HG02610 (cell line): Measurements from ENCODE around the gene DLEU7.

Experiments
- ATAC-seq: cut with Tn5 transposase; IDR thresholded peaks from one replicate; pipeline ENCODE4 v1.9.1; 2021; ENCODE audit warnings: mild to moderate bottlenecking, moderate library complexity; ENCODE audit not compliant: unreplicated experiment

DLEU7 gene

DNA sequence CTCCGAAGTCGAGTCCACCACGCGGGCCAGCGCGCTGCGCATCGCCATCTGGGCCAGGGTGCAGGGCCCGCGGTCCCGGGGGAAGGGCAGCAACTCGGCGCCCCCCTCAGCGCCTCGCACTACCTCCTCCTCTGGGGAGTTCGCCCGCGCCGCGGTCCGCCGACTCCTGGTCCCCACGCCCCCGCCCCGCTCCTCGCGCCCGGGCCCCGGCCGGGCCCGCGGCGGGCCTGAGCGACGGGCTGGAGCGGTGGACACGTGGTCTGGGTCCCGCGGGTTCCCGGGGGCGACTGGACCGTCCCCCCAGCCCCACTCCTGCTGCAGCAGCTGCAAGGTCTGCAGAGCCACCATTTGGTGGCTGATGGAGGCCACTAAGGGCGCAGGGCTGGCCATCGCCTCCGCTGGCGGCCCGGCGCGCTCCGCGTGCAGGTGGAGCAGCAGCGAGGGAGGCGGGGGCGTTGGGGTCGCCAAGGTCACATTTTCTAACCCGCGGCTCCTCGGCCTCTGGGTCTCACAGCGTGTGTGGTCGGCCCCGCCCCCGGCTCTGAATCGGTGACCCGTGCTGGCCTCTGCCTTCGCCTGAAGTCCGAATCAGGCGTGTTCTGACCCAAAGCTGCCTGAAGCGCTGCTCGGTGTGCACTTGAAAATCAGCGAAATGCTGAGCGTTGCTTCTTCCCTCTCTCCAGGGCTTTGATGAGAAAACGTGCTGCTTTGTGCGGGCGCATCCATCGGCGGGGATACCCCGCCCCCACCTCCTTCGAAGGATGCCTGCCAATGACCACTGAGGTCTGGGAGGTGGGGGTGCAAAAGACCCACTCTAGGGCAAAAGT is at the start of gene DLEU7:
TSS of gene DLEU7 (minus strand) at position 436 of the 827 bp plus-strand sequence. CDS start at position 390, 46 bp downstream.
- ATAC-seq, result no peak

GRCh38 chr13:50892210-50892944 is 48.9 kb upstream of the DLEU7 start:
- ATAC-seq, result no peak

- no peak for ATAC-seq
These were observed 47.7 kb upstream of the DLEU7 start for GRCh38 chr13:50891206-50891605.

DNA sequence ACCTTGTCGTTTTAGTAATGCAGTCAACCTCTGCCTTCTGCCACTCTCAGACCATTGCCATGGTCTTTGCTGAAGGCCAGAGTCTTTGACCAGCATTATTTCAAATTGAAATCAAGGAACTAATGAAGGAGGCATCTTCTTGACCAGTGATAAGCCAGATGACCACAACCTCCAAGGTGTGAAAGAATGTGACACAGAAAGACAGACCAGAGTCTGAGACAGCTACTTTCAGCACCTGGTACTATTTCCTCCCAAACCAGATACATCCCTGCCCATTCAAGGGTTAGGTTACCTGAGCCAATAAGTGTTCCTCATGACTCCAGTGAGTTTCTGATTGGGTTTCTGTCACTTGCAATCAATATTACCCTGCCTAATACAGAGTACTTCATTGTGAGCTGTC is 45.8 kb upstream of the DLEU7 start:
- no peak for ATAC-seq

DNA sequence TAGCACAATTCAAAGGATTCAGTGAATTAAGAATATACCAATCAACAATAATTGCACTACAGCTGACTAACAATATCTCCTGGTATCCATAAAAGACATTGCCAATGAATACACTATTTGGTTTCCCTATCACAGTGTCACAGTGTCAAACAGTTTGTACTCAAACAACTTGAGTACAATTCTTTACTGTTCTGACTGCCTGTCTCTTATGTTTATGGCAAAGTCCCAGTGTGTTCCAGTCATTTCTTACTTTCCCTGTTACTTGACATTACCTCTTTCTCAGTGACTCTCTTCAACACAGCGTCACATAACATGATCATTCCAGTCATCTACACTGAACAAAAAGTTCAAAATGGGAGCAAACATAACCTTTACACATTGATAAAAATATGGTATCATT is 44.9 kb upstream of the DLEU7 start:
- ATAC-seq, result no peak

GRCh38 chr13:50887151-50887550 is 43.7 kb upstream of the DLEU7 start:
- ATAC-seq, result no peak

DNA sequence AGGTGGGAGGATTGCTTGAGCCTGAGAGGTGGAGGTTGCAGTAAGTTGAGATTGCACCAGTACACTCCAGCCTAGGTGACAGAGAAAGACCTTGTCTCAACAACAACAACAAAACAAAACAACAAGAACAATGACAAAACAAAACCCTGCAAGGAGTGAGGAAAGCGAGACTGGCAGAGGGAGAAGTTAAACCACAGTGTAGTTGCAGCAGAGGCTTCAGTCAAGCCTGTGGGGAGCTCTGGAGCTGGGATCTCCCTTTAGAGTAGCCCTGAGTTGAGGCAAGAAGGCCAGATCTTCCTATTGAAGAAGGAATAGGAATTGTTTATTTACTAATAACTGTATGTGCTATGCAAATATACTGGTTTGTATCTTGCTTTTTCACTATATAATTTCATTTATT is 40.8 kb upstream of the DLEU7 start:
- ATAC-seq, result no peak

- ATAC-seq, result no peak
These were observed 40.2 kb upstream of the DLEU7 start for GRCh38 chr13:50883728-50884127.

DNA sequence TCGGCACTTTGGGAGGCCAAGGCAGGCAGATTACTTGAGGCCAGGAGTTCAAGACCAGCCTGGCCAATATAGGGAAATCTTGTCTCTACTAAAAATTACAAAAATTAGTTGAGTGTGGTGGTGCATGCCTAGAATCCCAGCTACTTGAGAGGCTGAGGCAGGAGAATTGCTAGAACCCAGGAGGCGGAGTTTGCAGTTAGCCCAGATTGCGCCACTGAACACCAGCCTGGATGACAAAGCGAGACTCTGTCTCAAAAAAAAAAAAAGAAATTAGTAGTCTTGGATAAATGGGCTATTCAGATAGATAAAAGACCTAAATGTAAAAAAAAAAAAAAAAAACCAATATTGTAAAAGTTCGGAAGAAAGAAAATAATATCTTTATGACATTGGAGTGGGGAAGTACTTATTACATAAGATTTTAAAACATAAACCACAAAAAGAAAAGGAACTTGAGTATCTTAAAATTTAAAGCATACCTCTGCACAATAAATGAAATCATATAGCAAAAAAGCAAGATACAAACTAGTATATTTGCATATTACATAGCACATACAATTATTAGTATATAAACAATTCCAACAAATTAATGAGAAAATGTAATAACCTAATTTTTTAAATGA is 39.4 kb upstream of the DLEU7 start:
- no peak for ATAC-seq

DNA sequence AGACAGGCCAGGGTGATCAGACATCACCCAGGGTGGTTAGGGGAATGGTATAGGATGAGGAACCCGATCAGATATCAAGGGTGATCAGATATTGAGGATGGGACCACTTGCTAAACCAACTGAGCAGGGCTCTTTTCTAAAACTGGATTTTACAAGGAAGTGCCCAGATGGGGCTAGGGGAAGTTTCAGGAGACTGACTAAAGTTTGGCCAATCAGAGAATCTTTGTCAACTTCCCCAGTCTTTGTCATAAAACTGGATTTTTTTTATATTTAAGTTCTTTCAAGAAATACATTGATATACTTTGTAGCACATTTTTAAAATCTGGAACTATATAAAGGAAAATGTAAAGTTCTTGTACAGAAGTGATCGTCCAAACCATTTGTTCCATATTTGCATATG is 30.5 kb upstream of the DLEU7 start:
- no peak for ATAC-seq

GRCh38 chr13:50873467-50873866 is 30.0 kb upstream of the DLEU7 start:
- no peak for ATAC-seq

- no peak for ATAC-seq
These were observed 27.9 kb upstream of the DLEU7 start for GRCh38 chr13:50871405-50871804.

DNA sequence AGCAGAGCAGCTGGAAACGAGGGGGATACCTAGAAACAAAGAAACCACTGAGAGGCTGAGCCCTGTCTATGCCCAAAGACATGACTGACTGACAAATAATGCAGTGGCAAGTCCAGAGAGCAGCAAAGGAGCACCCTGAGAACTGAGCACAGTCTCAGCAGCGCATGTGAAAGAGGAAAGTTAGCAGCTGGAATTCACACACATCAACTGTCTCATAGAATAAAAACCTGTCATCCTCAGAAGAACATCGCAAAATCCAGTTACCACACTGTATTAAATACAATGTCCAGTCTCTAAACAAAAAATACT is 24.1 kb upstream of the DLEU7 start:
- no peak for ATAC-seq

- no peak for ATAC-seq
These were observed 23.5 kb upstream of the DLEU7 start for GRCh38 chr13:50866817-50867636.

DNA sequence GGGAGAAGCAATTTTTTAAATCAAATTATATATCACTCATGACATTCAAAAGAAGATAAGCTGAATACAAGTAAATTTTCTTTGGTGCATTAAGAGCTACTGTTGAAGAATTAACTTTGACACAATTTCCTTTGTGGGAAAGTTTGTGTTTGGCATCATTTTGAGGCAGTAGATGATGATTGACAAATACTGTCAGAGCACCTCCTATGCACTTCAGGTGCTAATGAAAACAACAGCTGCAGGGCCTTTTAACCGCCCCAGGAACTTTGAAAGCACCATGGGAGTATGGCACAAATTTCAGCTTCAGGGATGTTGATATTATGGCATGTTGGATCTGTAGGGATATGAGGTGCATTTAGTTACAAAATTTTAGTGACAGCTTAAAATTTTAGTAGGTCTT is 21.0 kb upstream of the DLEU7 start:
- no peak for ATAC-seq

DNA sequence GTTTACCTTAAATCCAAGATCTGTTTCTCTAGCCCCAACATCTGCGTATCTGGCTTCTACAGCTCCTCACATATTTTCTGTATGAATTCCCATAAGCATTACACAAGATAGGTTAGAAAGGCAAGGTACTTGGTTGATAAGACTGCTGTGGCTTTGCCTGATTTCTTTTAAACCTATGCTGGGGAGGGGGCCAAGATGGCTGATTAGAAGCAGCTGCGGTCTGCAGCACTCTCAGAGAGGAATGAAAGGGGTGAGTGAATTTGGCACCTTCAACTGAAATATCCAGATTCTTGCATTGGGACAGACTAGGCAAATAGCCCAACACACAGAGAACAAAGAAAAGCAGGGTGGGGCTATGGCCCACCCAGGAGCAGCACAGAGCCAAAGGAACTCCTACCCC is 12.2 kb upstream of the DLEU7 start:
- no peak for ATAC-seq

GRCh38 chr13:50850445-50850844 is 7.0 kb upstream of the DLEU7 start:
- no peak for ATAC-seq

DNA sequence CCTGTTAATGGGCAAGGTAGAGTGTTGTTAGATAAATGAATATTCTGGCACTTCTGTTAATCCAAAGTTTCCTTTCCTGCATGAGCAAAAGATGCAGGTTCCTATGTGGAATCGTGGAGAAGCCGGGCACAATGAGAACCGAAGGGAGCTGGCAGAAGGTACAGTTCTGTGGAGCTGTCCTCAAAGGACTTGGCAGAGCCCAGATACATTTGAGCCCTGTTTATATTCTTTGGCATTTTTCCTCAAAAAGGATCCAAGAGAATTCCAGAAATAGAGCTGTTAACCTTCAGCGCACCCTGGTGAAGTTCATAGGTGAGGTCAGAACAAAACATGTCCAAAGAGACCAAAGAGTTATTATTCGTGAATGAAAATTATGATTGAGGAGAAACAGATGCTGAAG is 4.0 kb upstream of the DLEU7 start:
- ATAC-seq, result no peak

DNA sequence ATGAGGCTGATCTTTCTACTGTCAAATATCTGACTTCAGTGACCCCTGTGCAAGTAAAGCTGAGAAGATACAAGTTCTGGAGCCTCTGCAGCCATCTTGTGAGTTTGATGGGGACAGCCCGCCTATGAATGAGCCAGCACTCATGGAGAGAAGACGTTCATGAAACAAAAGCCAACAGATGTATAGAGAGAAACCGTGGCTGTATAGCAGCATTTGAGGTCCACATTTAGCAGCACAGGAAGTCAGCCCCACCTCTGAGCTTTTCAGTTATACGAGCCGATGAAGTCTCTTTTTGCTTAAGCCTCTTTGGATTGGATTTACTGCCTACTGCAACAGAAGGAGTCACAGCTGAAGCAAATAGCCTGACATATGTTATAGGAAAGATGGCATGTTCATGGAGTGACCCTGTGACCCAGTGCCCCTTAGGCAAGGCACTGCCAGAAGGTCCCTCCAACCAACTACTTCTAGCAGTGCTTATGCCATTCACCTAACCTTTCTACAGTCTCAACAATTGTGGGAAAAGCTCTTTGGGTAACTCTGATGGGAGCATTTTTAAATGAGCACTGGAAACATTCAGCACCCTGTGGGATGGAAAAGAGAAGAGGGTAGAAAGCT is 3.5 kb upstream of the DLEU7 start:
- ATAC-seq, result no peak

- no peak for ATAC-seq
These were observed 1.7 kb upstream of the DLEU7 start for GRCh38 chr13:50845211-50845610.
